Fibroblast of villous mesenchyme (primary cell): ENCODE results near the gene FHIP2A. TPM values are rescaled to one million over a fixed set of nuclear protein-coding genes. Genes with fewer than 3 reads are reported as not detected.
"Not testable (repeated sequence)": the region's sequence is repeated elsewhere in the genome, so short reads cannot be mapped to it uniquely, and the experiment has no call there.

ENCODE experiments used
- DNase-seq: peaks from one replicate; pipeline ENCODE4 v3.0.0-alpha.2; 2010; ENCODE audit warnings: low read depth
- H3K4me3 ChIP-seq: 2 replicates; pipeline ENCODE4 v1.5.1; 2011; ENCODE audit warnings: low read depth, mild to moderate bottlenecking, low read length
- total RNA-seq: library from RNA; depleted of rRNA; stranded (reverse); fragments of >200 nt; gene quantifications from 2 replicates; pipeline ENCODE4 v1.2.3, GENCODE V29; 2012
- TF ChIP-seq, protein P1 (sequence below): IDR thresholded peaks from 2 replicates; pipeline ENCODE4 v1.5.1; 2012; ENCODE audit warnings: low read depth, mild to moderate bottlenecking, low read length; ENCODE audit not compliant: insufficient read depth

The FHIP2A gene
- total RNA-seq, 1 donor: 38.0 TPM

DNA sequence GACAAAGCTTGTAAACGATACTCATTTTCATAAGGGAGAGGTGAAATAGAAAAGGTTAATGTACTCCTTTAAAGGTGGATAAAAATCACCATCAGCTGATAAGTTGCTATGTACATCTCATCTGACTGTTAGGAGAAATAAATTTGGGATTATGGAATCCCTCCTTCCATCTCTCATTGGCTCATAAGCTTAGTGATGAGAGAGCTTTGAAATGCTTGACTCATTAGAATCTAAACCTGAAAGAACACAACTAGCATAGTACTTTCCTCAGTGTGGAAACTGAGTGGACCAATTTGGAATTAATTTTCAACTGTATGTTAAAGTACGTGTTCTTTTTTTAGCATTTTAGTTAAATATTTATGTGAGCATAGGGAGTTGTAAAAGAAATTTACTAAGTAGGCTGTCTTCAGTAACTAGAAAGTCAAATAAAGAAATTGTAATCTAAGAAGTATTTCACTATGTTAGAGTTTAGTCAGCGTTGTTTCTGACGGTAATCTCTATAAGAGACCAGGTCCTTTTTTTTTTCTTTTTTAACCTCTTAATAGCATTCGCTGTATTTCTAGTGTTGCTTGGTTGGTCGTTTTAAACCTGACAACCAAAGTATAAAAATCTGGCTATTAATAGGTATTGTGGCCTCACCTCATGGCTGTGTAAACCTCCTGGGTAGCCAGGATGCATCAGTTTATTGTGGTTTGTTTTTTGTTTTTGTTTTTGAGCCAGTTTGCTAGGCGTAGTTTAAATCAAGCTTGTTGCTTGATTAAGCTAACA is 34.4 kb downstream of the FHIP2A start:
- DNase-seq: peak; percentile 17
- TF ChIP-seq, protein P1, sequence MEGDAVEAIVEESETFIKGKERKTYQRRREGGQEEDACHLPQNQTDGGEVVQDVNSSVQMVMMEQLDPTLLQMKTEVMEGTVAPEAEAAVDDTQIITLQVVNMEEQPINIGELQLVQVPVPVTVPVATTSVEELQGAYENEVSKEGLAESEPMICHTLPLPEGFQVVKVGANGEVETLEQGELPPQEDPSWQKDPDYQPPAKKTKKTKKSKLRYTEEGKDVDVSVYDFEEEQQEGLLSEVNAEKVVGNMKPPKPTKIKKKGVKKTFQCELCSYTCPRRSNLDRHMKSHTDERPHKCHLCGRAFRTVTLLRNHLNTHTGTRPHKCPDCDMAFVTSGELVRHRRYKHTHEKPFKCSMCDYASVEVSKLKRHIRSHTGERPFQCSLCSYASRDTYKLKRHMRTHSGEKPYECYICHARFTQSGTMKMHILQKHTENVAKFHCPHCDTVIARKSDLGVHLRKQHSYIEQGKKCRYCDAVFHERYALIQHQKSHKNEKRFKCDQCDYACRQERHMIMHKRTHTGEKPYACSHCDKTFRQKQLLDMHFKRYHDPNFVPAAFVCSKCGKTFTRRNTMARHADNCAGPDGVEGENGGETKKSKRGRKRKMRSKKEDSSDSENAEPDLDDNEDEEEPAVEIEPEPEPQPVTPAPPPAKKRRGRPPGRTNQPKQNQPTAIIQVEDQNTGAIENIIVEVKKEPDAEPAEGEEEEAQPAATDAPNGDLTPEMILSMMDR: no peak
- H3K4me3 ChIP-seq: no peak overlapping the region

DNA sequence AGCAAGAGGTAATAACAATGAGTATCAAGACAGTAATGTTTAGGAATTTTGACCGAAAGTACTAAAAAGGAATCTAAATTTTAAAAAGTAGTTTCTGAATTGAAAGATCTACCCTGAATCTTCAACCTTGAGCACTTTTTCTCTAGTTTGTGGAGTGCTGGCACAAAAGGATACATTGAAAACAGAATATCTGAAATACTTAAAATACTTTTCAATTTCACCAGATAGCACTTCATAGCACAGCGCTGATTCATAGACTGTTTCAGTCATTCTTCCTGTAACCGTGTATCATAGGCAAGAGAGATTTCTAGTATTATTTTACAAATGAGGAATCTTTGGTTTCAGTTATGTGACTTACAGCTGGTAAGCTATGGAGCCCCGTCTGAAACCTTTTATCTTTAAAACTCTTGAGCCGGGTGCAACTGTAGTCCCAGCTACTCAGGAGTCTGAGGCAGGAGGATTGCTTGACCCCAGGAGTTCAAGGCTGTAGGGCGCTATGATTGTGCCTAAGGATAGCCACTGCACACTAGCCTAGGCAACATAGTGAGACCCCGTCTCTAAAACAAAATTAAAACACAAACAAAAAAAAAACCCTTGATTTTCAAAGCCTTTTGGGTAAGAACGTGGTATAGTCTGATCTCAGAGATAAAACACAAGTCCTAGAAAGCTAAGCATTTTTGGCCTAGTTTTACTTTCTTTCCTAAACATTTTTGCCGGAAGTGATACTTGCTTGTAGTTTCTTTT is 35.1 kb downstream of the FHIP2A start:
- H3K4me3 ChIP-seq: no peak overlapping the region
- DNase-seq: peak; percentile 63
- TF ChIP-seq, protein P1: no peak

DNA sequence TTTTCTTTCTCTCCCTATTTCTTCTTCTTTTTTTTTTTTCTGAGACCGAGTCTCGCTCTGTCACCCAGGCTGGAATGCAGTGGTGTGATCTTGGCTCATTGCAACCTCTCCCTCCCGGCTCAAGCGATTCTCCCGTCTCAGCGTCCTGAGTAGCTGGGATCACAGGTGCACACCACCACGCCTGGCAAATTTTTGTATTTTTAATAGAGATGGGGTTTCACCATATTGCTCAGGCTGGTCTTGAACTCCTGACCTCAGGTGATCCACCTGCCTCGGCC is 35.6 kb downstream of the FHIP2A start:
- not testable (repeated sequence) for DNase-seq, H3K4me3 ChIP-seq

DNA sequence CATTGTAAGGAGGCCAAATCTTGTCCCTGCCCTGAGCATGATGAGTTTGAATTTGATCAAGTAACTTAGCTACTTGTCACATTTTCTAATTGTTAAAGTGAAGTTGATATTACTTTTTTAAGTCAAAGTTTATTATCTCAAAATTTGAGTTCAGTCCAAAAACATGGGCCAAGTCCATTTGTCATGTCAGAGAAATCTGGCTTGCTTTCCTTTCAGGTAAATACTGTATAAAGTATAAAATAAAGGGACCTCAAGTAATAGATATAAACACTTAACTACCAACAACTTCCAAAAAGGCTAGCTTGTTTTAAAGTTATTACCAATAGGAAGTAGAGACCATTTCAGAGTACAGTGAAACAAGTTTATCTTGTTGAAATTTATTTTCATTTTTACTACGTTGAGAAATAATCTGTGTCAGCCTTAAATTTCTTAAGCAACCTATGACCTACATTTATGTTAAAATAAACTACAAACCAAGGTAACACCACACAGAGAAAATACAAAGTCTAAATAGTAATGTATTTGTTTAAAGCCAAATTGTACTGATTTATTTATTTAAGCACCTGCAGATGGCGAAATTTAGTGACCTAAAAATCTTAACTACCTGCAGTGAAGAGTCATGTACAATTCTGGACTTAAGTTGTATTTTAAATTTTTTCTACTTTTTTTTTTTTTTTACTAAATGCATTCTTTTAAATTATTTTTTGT is 36.5 kb downstream of the FHIP2A start:
- TF ChIP-seq, protein P1: no peak
- DNase-seq: no peak
- H3K4me3 ChIP-seq: no peak overlapping the region

DNA sequence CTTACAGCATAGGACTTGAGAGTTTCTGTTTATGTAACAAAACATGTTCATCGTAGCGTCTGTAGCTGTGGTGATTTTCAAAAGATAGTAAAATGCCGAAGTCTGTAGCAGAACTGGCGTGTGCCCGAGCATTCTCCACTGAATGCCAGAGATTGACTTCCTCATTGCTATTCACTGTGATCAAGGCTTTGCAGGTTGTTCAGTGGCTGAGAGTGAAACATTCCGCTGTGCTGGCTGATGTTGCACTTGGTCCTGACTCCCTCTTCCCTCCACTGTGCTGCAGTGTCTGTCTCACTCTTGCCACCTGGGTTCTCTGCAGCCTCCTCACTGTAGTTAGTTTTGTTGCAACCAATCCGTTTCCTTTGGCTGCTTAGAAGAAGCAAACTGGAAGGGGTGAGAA is 37.6 kb downstream of the FHIP2A start:
- TF ChIP-seq, protein P1: no peak
- no peak overlapping the region for H3K4me3 ChIP-seq
- DNase-seq: no peak

DNA sequence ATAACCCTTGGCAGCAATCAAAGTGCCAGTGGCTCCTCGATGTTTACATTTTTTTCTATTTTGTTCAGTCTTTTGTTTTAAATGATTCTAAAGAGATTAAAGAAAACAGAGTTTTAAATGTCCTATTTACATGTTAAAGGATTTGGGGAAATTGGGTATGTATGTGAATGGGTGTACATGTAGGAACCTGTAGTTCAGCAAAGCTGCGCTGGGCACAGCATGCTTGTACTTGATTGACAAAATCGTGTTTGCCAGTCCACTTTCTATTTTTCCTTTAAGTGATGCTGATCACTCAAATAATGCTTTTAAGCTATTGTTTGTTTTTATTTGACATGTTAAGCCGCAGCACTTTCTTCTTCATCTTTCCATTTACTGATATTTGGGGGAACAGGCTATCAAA is 40.9 kb downstream of the FHIP2A start:
- no peak for DNase-seq
- no peak overlapping the region for H3K4me3 ChIP-seq
- TF ChIP-seq, protein P1: no peak

DNA sequence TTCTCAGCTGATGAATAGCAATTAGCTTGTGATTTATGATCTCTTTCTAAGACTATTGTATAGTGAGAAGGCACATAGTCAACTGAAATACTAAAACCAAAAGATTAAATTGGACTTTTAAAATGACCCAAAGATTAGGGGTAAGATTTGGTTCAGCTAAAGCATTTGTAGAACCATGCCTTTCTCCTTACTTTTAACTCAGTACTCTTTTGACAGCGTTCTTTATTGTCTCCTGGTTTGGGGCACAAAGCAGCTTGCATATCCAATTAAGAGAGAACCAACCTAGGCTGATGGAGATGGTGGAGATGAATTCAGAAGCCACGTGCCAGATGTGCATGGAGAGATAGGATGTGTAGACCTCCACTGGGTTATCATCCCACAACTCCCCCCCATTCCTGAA is 45.8 kb downstream of the FHIP2A start:
- no peak overlapping the region for H3K4me3 ChIP-seq
- TF ChIP-seq, protein P1: no peak
- no peak for DNase-seq
